Activated CD4-positive, alpha-beta T cell treated with anti-CD3 and anti-CD28 coated beads, Interleukin-2, Interleukin-4, amounts not matched to agents 100 ng/mL and 50 ng/mL, durations not matched to agents 16 hours and 8 hours (primary cell): ENCODE measurements around the gene PVR.
"Not testable (repeated sequence)": the region's sequence is repeated elsewhere in the genome, so short reads cannot be mapped to it uniquely, and the experiment has no call there.

Experiments used
- DNase-seq: peaks from one replicate; pipeline ENCODE4 v3.0.0-alpha.2; 2020; ENCODE audit warnings: low spot score

The PVR gene

DNA sequence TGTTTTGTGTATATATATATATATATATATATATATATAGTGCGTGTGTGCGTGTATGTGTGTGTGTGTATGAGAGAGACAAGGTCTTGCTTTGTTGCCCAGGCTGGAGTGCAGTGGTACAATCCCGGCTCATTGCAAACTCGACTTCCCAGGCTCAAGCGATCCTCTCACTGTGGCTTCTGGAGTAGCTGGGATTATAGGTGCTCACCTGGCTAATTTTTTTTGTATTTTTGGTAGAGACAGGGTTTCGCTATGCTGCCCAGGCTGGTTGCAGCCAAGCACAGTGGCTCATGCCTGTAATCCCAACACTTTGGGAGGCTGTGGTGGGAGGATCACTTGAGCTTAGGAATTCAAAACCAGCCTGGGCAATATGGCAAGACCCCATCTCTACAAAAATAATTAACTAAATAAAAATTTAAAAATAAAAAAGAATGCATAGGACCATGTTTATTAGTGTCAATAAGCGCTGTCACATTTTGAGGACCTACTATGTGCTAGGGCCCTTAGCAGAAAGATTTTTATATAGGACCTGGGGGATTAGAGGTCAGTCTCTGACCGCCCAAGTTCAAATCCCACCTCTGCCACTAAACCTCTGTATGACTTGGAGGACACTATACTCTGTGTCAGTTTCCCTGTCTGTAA is 1.8 kb downstream of the PVR start:
- DNase-seq = no peak

DNA sequence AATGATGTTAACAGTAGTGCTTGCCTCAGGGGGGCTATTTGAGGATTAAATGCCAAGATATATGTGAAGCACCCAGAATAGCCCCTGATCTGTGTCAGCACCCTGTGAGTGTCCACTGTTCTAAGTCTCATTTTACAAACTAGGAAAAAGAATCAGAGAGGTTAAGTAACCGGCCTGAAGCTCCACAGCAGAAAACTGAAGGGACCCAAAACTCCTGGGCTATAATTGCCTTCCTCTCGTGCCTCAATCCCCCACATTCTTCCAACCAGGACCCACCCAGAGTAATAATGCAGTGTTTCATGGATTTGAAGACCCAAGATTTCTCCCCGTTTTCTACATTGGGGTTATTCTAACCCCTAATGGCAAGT is 2.3 kb downstream of the PVR start:
- DNase-seq = no peak

DNA sequence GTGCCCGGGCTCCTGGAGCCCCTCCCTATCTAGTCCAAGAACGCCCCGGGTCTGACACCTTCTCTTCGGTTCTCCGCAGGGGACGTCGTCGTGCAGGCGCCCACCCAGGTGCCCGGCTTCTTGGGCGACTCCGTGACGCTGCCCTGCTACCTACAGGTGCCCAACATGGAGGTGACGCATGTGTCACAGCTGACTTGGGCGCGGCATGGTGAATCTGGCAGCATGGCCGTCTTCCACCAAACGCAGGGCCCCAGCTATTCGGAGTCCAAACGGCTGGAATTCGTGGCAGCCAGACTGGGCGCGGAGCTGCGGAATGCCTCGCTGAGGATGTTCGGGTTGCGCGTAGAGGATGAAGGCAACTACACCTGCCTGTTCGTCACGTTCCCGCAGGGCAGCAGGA is 3.4 kb downstream of the PVR start:
- no peak for DNase-seq

DNA sequence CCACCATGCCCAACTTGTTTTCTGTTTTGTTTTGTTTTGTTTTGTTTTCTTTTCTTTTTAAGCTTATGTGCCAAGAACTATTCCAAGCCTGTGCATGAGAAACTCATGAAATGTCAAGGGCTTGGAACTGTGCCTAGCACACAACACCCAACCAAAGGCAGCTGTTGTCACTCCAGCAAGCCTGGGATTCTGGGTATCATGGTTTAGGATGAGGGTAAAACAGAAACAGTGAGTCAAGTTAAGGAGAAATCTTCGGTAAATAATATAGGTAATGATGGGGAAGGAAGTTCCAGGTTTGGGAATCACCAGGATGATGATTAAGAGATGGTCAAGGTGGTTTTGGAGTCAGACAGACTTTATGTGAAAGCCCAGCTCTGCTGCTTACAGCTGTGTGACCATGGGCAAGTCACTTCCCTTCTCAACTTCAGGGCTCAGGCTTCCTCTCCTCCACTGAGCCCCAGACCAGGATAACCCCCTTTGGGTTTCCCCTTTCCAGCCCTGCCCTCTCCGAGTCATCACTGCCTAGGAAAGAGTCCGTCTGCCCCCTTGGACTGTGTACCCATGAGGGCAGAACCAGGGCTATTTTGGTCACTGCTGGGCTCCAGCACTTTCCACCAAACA is 5.0 kb downstream of the PVR start:
- no peak for DNase-seq

DNA sequence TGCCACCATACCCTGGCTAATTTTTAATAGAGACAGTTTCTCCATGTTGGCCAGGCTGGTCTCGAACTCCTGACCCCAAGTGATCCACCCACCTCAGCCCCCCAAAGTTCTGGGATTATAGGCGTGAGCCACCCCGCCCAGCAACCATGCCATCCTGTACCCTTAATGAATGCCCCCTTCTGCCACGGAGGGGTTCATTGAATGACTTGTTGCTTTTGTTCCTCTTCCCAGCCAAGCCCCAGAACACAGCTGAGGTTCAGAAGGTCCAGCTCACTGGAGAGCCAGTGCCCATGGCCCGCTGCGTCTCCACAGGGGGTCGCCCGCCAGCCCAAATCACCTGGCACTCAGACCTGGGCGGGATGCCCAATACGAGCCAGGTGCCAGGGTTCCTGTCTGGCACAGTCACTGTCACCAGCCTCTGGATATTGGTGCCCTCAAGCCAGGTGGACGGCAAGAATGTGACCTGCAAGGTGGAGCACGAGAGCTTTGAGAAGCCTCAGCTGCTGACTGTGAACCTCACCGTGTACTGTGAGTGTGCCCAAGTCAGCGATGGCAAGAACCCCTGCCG is 6.0 kb downstream of the PVR start:
- DNase-seq = no peak

DNA sequence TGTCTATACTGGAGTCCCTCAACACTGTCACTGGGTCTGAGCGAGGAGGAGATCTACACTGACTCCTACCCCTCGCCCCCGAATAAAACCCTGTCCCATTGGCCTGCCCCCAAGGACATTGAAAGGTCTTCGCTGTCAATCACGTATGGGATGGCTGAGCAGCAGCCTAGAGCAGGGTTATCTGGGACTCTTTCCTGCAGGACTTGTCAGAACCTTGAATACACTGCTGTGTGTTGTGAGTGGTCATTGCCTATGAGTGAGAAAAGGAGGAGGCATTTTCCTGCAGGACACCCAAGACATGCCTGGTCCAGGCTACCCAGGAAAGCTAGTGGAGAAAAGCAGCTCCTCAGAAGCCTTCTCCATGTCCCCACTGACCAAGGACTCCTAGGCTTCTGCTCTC is 9.6 kb downstream of the PVR start:
- no peak for DNase-seq

DNA sequence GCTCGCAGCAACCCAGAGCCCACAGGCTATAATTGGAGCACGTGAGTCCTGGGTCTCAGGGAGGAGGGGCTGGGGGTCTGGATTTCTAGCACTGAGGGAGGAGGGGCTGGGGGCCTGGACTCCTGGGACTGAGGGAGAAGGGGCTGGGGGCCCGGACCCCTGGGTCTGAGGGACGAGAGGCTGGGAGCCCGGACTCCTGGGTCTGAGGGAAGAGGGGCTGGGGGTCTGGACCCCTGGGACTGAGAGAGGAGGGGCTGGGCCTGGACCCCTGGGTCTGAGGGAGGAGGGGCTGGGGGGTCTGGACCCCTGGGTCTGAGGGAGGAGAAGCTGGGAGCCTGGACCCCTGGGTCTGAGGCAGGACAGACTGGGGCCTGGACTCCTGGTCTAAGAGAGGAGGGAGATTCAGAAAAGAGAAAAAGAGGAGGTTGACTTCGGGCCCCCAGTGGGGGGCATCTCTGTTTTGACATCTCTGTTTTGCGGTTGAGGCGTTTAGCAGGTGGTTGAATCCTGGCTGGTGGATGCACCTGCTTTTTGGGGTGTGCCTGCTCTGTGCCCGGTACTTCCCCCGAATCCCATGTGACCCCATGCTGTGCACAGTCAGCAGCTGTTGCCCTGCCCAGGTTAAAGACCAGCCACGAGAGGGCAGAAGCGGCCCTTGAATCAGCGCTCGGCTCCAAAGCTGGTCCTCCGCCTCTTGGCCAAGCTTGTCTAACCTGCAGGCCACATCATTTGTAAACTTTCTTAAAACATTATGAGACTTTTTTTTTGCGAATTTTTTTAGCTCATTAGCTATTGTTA is 10.5 kb downstream of the PVR start:
- peak; percentile 77 for DNase-seq

DNA sequence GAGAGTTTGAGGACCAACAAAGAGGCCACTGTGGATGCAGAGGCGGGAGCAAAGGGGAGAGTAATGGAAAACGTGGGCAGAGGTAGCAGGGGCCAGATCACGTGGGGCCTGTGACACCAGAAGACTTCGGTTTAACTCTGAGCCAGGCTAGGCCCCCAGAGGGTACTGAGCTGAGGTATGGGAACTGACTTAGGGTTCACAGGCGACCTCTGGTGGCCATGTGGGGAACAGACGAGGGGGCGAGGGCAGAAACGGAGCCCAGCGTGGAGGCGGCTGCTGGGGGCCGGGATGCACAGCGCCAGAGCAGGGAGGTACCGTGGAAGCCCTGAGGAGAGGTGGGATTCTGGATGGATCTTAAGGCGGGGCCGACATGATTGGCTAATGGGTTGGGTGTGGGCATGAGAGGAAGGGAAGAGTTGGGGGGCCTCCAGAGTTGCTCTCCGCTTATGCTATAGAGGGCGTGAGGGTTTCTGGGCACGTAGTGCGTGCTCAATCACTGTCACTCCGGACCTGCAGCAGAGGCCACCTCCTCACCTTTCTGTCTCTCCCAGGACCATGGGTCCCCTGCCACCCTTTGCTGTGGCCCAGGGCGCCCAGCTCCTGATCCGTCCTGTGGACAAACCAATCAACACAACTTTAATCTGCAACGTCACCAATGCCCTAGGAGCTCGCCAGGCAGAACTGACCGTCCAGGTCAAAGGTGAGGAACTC is 13.7 kb downstream of the PVR start:
- DNase-seq = peak; percentile 70

DNA sequence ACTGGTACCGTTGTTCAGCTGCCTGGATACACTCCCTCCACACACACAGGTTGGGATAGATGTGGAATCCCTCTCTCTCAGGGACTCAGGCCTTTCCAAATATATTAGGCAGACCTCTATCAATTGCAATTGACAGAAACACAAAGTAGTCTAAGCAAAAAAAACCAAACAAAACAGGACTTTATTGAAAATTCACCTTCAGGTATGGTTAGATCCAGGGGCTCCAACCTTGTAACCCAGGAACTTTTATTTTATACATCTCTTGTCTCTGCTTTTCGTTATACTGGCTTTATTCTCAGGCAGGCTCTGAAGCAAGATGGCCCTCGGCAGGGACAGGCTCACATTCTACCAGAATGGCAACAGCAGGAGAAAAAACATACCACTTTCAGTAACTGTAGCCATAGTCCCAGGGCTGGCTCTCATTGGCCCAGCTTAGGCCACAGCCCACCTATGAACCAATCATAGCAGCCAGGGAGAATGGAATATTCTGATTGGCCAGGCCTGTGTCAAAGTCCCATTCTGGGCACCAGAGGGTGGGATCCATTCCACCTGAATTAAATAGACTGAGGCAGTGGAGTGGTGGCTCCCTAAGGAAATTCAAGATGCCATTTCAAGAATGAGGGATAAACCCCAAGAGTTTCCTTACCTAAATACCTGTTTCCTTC is 14.5 kb downstream of the PVR start:
- DNase-seq = no peak

DNA sequence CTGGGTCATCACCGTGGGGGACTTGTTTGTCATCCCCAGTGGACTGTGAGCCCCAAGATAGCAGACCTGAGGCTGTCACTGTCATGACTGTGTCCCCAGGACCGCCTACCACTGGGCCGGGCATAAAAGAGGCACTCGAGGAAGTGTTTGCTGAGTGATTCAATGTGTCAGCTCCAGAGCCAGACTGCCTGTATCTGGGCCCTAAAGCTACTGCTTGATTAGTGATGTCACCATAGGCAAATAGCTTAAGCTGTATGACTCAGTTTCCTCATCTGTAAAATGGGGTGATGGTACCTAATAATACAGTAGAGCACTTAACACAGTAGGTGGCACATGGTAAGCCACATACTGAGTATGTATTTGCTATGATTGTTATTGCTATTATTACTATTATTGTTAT is 16.4 kb downstream of the PVR start:
- no peak for DNase-seq

DNA sequence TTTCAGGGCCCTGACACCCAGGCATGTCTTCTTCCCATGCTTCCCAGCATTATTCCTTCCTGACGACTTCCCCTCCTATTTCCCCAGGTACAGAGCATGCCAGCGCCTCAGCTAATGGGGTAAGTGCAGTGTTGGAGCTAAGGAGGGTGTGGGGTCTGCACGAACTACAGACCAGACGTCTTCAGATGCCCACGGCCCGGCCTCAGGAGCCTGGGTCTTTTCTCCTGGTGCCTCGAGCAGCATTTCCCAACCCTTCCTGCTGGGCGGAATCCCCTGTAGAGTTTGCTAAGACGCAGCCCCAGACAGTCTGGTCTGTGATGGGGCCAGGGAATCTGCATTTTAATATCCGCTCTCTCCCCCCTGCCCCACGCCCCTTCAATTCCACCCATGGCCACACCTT is 17.5 kb downstream of the PVR start:
- no peak for DNase-seq

DNA sequence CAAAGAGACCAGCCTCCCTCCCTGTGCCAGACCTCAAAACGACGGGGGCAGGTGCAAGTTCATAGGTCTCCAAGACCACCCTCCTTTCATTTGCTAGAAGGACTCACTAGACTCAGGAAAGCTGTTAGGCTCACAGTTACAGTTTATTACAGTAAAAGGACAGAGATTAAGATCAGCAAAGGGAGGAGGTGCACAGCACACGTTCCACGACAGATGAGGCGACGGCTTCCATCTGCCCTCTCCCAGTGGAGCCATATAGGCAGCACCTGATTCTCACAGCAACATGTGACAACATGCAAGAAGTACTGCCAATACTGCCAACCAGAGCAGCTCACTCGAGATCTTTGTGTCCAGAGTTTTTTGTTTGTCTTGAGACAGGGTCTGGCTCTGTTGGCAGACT is 18.2 kb downstream of the PVR start:
- DNase-seq = no peak

DNA sequence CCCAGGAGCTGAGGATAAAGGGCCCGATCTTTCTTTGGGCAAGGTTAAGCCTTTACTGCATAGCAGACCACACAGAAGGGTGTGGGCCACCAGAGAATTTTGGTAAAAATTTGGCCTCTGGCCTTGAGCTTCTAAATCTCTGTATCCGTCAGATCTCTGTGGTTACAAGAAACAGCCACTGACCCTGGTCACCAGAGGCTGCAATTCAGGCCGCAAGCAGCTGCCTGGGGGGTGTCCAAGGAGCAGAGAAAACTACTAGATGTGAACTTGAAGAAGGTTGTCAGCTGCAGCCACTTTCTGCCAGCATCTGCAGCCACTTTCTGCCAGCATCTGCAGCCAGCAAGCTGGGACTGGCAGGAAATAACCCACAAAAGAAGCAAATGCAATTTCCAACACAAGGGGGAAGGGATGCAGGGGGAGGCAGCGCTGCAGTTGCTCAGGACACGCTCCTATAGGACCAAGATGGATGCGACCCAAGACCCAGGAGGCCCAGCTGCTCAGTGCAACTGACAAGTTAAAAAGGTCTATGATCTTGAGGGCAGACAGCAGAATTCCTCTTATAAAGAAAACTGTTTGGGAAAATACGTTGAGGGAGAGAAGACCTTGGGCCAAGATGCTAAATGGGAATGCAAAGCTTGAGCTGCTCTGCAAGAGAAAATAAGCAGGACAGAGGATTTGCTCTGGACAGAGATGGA is 19.1 kb downstream of the PVR start:
- no peak for DNase-seq

DNA sequence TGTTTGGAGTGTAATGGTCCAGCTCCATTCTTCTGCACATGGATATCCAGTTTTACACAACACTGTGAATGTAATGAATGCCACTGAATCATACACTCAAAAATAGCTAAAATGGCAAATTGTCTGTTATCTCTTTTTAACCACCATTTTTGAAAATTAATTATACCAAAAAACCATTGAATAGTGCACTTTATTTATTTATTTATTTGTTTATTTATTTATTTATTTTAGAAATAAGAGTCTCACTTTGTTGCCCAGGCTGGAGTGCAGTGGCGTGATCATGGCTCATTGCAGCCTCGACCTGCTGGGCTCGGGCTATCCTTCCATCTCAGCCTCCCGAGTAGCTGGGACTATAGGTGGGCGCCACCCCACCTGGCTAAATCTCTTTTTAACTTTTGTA is 20.3 kb downstream of the PVR start:
- no peak for DNase-seq

DNA sequence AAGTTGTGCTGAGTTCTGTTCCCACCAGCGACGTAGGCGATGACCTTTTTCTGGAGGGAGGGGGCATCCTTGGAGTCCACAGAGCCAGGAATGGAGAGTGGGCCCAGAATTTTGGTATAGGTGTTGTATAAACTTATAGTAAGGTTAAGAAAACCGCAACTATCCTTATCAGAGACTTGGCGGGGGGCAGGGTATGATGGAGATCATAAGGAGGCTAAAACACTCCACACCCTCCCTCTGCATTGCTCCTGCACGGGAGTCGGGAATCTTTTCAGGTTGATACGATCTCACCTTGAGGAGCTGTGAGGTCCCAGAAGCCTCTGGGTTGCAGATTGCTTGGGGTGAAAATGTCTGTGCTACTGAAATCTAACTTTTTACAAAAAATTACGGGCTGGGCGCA is 21.3 kb downstream of the PVR start:
- DNase-seq = no peak

DNA sequence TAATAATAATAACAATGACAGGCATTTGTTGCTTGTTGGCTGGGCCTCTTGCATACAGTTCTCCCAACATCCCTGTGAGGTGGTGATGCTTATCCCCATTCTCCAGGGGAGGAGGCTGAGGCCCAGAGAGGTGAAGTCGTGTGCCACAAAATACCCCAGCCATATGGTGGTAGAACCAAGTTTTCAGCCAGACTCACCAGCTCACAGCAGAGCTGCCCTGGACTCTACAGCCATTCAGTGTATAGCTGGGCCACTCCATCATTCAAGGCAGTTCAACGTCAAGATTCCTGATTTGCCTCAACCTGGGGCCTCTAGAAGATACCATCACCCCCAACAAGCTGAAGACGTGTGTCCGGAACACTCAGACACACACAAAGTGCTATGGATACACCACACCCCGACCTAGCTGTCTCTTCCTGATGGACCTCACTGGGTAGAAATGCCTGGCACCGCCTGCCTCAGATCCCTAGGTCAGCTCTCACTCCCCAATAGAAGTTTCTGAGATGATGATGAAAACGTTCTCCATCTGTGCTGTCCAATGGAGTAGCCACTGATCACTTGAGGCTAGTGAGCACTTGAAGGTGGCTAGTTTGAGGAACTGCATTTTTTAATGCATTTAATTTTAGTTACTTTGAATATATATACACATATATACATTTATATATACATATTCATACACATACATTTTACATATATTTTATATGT is 23.3 kb downstream of the PVR start:
- no peak for DNase-seq

DNA sequence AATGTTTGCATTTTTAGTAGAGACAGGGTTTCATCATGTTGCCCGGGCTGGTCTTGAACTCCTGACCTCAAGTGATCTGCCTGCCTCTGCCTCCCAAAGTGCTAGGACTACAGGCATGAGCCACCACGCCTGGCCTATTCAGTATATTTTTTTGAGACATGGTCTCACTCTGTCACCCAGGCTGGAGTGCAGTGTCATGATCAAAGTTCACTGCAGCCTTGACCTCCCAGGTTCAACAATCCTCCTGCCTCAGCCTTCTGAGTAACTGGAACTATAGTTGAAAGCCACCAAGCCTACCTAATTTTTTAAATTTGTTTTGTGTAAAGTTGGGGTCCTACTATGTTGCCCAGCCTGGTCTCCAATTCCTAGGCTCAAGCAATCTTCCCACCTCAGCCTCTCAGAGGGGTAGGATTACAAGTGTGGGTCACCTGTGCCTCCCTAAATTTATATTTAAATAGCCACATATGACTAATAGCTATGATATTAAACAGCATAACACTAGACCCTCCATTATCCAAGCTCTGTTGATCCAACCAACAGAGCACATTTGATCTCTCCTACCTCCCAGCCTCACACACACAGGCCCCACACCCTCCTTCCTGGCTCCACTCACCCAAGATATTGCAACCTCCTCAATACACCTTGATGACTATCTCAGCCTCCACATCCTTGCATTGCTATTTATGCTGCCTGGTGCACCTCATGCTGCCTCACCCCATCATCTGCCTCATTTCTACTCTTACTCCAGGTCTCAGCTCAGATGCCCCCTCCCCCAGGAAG is 25.5 kb downstream of the PVR start:
- DNase-seq = no peak

DNA sequence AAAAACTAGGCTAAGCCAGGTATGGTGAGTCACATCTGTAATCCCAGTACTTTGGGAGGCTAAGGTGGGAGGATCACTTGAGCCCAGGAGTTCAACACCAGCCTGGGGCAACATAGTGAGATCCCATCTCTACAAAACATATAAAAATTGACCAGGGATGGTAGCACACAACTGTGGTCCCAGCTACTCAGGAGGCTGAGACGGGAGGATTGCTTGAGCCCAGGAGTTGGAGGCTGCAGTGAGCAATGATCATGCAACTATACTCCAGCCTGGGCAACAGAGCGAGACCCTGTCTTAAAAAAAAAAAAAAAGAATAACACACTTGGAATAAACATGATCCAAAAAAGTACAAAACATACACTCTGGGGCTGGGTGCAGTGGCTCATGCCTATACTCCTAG is 26.3 kb downstream of the PVR start:
- DNase-seq = not testable (repeated sequence)

DNA sequence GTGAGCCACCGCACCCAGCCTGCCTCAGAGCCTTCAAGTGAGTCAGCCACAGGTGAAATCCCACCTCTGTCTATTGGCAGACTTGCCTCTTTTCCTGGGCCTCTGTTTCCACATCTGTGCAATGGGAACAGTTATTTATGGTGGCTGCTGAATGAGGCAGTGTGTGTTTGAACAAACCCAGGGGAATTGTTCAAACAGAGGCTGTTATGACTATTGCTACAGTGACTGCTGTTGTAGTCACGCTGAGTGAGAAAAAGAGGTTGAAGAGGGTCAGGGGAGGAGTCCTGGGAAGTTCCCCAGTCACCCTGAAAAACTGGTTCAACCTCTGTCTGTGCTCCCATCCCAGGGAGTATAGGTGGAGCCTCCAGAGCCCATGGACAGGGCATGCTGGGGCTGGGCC is 27.7 kb downstream of the PVR start, which contains the start of gene CEACAM19:
CEACAM19 (plus strand) TSS at position 83 of the 400 bp plus-strand sequence. CDS start 450 bp downstream, outside the sequence.
- no peak for DNase-seq

DNA sequence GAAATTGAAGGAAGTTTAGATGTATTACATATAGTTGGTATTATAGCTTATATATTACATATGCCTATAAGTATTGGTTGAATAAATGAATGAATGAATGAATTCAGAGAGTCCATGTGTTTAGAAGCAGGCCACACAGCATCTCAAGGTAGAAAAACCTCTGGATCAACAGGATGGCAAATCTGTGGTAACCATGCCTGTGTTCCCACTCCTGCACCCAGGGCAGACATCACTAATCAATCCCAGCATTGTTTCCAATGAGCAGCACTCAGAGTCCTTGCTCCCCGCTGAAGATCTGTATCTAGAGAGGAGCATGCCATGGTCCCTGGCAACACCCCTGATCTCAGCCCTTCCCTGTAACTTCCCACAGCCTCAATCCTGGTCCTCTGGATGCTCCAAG is 28.5 kb downstream of the PVR start:
- no peak for DNase-seq
